Measurements from ENCODE around the gene ATXN1.
"Not testable (repeated sequence)": the region's sequence is repeated elsewhere in the genome, so short reads cannot be mapped to it uniquely, and the experiment has no call there.

The ATXN1 gene

DNA sequence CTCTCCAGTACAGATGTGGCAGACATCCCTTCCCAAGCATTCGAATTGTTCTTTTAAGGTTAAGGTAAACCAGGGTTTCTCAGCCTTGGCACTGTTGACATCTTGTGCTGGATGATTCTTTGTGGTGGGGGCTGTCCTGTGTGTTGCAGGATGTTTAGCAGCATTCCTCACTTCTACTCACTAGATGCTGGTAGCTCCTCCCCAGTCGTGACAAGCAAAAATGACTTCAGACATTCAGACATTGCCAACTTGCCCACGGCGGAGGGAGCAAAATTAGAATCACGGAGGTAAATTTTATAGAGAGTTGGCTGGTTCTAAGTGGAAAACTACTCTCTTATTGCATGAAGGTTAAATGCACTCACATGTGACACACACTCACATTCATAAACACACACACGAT is 334.1 kb downstream of the ATXN1 start:
- no peak for DNase-seq

DNA sequence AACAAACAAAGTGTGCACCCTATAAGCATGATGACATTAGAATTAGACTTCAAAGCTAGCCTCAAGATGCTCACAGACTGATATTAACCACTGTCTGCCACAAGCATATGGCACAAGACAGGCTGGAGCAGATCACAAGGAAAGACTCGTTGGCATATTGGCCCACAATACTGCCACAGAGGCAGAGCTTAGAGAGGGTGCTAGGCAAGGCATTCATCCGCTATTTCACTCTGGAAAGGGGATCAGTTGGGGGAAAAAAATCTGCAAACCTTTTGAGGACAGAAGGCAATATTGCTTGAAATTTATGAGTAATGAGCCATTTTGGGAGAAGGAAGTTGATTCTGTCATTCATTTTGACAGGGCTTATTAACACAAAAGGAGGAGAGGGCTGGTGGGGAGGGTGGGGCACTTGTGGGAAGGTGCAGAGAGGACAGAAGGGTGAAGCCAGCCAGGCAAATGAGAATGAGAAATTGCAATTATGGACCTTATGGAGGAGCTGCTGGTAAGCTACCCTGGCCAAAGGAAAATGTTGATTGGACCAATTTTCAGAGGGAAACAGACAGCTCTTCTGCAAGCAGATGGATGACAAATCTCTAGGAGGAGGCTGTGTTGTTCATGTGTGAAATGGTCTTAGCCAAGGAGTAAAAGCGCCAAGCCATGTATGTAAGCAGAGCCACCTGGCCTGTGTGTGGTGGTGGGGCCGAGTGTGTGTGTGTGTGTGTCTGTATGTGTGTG is 335.2 kb downstream of the ATXN1 start:
- peak; percentile 45 for DNase-seq

DNA sequence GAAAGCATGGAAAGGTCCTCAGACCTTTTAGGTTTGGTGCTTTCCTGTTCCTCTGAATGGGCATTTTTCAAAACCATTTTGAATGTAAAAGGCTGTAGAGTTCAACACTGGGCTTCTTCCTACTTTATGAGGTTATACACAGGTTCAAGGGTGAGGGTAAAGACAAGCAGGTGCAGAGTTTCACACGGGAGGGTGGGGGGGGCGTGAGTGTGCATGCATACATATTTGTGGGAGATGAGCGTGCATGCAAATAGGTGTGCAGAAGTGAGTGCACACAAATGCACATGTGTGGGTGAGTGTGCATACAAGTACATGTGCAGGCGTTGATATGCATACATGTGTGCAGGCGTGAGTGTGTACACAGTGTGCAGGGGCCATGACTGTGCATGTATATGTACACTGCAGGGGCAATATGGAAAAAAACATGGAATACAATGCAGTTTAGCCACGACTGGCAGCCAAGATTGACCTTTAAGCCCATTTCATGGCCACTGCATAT is 339.7 kb downstream of the ATXN1 start:
- DNase-seq, result no peak

DNA sequence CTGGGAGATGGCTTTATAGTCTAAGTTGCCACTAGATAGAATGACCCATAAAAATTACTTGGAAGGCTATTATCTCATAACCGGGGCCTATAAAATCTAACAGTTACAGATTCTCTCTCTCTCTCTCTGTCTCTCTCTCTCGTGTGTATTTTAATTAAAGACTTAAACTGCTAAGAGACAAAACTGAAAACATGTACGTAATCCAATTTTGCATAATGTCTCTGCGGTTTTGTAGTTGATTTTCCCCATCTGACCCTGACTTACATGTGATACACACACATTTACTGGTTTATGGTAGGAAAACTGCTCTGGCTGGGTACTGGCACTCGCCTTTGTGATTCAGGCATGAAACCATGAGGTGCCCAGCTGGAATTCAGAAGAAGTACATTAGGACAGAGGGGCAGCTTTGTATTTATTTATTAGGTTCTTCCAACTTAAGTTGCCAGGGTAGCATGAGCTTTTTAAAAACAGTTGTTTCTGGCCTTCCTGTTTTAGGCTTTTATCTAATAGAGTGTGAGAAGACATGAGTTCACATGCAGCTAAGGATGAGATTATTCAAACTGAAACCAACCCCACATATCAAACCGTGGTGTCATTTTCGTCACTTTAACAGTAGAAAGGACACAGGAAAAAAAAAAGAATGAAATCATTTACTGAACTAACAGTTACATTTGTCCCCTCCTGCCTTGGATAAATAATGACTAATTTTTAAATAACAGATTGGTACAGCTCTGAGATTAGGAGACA is 340.4 kb downstream of the ATXN1 start:
- no peak for DNase-seq

DNA sequence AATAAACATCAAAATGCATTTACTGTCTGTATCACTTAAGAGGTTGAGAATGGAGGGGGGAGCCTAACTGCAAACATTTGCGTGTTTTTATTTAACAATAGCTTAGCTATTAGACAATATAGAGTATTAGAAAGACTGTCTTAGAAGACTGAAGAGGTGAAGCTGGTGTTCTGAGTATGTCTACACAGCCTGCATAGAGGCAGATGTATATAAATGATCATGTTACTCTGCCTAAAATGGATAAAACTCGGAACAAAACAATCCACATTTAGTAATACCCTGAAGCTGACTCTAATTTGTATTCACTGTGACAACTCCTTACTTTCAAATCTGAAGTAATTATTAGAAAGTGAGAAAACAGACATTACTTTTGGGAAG is 340.9 kb downstream of the ATXN1 start:
- no peak for DNase-seq

DNA sequence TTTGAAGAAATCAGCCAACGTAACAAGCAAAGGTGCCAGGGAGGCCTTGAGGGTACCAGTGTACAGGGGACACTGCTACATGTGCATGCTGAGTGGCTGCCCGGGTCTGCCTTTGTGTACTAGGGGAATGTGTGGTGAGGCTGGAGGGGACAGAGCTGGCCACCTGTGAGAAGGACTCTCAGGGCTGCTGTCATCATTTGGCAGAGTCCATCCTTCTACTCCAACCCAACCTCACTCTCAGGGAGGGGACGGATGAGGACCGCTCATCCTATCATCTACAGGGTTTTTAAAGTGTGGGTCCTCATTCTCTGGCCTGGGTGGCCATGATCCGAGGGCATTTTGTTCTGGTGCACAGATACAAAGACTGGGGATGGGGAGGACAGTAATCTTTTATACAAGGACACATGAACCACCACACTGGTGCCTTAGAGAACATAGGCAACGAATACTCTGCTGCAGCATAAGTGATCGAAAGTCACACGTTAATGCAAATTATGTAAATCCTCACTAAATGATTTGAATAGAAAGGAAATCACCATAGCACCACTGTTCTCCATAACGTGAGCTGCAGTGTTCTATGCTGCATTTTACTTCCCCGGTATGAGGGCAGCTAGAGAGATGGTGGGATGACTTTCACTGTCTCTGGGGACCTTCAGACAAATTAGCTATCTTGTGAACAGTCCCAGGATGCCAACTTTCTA is 341.5 kb downstream of the ATXN1 start:
- no peak for DNase-seq

DNA sequence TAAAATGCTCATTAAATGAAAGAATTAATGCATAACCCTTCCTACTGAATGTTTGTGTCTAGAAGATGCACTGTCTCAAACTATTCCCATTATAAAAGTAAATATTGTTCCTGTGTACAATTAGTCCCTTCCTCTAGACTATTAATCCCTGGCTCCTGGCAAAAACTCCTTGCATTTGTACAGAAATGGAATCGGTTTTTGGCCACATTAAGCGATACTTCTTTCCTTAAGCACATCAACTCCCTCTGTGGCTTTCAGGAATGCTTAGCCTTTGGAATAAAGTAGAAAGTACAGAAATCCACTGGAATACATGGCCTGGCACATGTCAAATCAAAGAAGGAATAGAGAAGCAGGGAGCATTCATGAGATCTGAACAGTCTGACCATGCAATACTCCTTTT is 343.1 kb downstream of the ATXN1 start:
- no peak for DNase-seq

DNA sequence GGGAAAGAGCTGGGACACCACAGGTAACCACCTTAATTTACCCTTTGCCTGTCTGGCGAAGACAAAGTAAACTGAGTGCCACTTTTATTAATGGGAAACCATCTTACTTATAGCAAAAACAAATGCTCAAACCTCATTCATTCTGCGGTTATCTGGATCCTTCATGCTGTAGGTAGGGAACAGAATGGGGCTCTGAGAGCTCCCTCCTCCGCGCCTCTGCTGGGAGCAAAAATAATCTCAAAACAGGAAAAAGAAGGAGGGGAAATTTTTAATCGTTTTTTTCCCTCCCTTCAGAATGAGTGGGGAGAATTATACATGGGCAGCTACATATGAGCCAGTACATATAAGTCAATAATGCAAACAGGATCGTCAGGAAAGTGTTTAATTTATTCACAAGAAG is 345.6 kb downstream of the ATXN1 start:
- DNase-seq, result no peak

DNA sequence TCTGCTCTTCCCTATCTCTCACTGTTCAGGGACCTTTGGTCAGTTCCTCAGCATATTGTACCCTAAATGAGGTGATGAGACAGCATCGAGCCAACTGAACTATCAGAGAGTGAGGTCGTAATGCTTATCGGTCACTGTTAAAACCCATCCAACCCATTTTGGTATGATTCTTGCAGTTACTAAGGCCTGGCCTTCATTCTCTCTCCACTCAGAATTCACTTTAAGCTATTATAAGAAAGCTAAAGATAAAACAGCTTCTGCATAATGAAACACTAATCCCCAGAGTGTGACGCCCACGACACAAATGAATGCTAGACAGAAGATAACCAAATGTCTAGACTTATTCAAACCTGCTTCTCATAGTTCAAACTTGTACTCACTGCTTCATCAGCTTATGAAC is 347.1 kb downstream of the ATXN1 start:
- no peak for DNase-seq

DNA sequence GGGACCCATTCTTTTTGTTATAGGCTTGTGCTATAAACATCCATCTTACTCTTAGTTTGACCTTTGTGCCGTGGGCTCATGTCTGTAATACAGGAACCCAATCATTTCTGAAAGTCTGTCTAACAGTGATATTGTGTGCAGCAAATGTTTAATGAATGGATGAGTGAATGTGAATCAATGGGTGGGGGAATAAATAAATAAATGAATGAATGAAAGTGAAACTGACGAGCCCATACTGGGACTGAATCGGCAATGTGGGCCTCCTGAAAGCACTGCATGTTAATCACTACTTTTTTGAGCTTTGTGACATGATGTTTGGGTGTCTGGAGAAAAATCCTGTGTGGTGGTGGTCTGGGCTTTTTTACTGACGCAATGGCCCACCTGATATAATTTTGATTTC is 347.9 kb downstream of the ATXN1 start:
- DNase-seq, result no peak

DNA sequence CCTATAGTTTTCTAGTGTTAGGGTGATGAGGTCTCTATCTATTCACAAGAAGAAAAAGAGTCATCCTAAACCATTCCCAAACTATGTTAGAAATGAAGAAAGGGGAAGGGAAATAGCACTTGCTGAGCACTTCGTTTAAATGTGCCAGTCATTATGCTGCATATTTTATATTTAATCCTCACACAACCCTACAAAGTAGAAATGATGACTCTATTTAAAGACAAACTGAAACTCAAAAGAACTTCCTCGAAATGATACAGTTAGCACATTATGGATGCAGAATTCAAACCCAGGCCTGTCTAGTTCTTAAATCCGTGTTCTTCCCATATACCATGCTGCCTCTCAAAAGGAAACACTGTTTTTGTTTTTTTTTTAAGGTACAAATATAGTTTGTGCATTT is 348.3 kb downstream of the ATXN1 start:
- no peak for DNase-seq

DNA sequence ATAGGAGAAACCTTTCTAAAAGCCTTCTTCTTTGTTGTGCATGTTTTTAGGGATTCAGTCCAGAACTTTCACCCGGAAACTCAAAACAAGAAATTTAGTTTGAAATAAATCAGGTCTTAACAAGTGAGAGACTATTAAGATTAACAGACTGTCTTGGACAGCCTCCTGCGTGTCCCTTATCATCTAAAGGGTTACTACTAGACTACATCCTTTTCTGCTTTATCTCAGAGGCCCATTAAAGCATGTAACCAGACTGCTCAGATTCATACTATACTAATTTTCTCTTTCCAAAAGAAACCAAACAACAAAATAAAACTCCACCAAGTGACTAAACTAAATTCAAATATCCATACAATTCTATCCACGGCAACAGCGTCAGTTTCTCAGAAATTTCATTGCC is 349.1 kb downstream of the ATXN1 start:
- DNase-seq, result no peak

DNA sequence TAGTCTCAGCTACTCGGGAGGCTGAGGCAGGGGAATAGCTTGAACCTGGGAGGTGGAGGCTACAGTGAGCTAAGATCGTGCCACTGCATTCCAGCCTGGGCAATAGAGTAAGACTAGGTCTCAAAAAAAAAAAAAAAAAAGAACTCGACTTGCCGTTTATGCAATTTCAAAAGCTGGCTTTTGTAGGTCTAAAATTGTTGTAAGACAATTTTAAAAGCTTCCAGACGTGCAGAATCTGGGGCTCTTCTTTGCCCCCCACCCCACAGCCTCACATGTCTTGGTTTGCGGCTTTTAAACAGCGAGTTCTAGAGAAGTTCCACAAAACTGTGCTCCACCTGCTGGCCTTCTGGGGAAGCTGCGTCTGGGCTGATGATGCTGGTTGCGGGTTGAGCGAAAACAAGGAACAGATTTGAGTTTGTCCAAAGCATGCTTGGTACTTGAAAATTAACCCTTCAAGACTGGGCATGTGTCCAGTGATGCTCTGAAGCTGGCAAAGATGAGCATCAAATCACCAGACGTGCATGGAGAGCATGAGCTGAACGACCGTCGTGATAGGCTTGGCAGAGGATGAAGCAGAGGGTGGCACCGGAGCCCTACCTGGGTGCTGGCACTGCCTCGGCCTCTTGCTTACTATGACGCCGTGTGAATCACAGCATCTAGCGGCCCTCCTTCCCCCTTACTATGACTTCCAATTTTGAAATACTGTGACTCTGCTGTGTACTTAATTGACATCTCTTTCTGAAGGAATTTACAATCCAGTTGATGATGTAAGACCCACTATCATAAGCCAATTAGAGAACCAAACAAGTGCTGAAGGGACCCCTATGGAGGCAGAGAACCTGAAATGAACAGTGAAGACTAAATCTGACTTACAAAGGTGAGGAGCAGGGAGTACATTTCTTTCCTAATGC is 351.5 kb downstream of the ATXN1 start:
- peak; percentile 44 for DNase-seq

DNA sequence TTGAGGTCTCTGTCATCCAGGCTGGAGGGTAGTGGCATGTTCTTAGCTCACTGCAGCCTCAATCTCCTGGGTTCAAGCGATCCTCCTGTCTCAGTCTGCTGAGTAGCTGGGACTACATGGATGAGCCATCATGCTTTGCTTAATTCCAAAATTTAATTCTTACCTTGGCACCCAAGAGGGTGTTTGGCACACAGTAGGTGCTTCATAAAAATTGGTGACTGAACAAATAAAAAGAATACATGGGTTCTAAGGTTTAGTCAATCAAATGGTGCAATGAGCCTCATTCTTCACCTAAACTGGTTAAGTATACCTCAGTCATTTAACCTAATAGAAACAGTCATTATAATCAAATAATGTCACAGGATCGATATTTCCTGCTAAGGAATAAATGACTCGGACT is 352.5 kb downstream of the ATXN1 start:
- DNase-seq, result no peak

DNA sequence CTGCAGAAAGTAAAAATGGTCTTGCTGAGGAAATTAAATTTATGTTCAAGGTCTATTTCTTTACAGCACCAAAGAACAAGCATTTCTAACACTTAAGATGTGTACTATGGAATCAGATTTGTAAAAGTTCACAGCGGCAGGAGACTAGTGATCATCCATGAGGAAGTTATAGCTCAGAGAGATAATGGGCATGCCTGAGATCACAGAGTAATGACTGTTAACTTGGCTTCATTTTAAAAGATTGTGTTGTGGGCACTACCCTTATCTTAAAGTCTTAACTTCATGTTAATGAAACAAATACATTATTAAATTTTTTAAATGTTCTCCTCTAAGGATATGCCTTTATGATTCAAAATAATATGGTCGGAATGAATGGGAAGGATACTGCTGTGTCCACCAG is 354.3 kb downstream of the ATXN1 start:
- no peak for DNase-seq

DNA sequence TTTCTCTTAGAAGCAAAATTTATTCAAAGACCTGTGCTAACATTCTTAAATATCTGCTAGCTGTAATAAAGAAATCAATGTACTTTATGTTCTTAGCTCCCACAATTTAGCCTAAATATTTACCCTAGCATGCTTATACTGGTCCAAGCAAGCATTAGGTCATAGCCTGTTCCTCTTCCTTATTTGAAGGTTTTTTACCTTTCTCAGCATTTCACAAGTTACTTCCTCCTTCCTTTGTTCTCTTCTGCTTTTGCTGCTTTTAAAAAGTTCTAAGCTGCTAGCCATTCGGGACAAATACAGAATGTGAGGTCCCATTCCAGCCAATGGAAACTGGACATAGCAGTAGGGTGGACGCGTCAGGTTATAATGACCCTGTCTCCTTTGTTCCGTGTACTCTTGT is 354.7 kb downstream of the ATXN1 start:
- not testable (repeated sequence) for DNase-seq

DNA sequence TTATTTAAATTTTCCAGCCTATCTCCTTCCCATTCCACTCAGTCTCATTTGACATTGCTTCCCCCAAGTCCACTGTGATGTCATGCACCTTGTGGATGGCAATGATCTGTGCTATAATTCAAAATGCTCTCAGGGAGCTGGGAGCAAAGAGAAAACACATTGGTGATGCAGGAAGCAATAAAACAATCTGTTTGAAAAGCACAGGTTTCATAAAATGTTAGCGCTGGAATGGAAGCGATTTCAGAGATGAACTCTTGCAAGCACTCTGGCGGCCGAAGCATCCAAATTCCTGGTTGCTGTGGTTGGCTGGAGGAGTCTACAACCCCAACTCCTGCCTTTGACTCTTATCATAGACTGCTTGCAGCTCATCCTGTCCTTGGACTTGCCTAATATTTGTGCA is 355.9 kb downstream of the ATXN1 start:
- DNase-seq, result no peak

DNA sequence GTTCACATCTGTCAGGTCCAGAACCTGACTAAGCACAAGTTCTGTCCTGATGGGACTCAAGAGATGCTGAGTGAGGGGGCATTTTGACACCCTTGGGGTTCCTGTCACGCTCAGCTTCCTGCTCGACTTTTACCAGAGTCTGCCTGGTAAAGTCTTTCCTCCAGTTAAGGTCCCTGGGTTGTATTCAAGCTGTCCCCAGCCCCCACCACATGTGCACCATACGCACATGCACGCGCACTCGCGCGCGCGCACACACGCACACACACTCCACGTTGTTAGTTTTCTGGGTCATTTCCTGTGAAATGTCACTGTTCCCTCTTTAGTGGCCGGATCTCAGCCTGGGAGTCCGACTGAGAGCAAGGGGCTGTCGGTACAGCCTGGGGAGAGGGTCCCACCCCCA is 356.8 kb downstream of the ATXN1 start:
- no peak for DNase-seq

DNA sequence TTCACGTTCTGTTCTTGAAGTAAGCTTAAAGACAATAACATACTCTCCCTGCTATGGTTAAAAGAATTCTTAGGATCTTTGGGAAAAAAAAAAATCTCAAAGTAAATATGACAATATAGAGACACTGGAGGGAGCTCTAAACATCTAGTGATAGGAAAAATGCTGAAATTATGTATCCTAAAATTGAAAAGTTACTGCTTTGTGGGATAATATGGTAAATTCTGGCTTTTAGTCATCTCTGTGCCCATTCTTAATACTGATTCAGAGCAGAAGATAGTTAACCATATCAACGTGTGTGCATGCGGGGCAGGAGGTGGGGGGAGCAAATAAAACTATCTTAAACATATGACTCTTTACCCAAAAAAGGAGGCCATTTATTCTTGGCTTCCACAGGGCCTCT is 357.4 kb downstream of the ATXN1 start:
- no peak for DNase-seq

DNA sequence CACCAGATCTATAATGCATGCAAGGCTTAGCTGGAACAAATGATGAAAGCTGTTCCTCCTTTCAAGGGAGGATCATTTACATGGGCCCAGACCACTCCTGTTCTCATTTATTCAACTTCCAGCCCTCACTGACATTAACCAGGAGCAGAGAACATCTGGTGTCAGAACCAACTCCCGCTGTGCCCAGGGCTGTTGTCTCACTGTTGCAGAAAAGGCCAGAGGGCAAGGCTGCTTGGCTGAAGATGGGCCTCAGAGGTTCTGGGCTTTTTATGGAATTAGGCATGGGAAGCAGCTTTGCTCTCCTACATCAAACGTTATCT is 358.7 kb downstream of the ATXN1 start:
- DNase-seq, result no peak

DNA sequence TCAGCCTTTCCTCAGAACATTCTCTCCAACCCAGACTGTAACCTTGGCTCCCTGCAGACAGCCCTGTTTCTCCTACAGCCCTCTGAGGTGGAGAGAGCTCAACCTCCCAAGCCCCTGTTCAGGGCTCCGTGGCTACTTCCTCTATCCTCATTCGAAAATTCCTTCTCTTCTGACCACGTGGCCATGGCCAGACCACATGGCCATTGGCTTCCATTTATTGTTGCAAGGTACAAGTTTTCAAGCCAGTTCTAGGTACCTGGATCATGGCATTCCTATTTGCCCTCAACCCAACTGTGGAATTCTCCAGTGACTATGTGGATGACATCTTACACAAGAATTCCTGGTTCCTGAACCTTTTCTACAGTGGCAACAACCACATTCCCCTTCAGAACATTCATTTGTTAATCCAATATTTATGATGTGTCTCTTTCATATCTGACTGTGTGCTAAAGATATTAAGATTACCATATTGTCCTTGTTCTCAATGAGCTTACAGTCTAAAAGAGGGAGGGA is 361.0 kb downstream of the ATXN1 start:
- no peak for DNase-seq

DNA sequence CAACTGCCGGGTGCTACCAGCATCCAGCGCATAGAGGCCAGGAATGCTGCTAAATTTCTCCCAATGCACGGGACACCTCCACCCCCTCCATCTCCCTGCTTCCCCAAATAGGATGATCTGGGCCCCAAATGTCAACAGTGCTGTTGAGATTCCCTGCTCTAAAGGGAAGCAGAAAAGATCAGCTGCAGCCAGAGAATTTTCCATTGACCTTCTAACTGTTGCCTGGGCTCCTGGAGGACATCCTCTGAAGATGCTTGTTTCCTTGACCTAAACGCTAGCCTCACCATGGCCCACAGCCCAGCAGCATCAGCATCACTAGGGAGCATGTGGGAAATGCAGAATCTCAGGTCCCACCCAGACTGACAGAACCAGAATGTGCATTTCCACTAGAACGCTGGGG is 361.6 kb downstream of the ATXN1 start:
- no peak for DNase-seq

DNA sequence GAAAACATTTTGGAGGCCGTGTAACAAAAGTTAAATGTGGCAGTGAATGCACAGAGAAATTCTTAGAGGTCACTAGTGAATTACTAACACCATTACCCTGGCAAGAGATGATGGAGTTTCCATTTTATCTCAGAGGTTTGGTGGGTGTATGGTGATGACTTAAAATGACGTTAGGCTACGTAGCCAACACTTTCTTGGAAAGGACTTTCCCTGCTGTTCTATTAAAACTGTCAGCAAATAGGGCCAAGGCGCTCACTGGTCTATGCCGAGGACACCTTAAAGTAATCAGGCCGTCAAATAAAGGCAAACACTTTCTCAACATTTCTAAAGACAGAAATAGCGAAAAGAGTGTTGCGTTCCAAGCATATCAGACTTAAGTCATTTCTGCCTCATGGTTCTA is 362.1 kb downstream of the ATXN1 start:
- DNase-seq, result no peak

All from NCI-H1694 treated with DMSO at 0.1 percent for 48 hours (cell line).